OCI-LY7 (cell line): ENCODE results near the gene SLC22A4. TPM values are rescaled to one million over a fixed set of nuclear protein-coding genes. Genes with fewer than 3 reads are reported as not detected.

Experiments used
- BruUV-seq: library from RNA; stranded (reverse); fragments of 400-500 nt; replicated peaks from 2 replicates; lab custom pipeline; 2021; lab: Mats Ljungman, UMichigan
- CTCF ChIA-PET: fragments of 300-600 bp; sonication (Branson Sonifier 250); formaldehyde crosslinking; loops from one replicate; lab custom pipeline; 2022; ENCODE audit warnings: antibody characterized with exemption; ENCODE audit not compliant: unreplicated experiment; lab: Charles Lee
- POLR2A ChIA-PET: fragments of 300-600 bp; sonication (Branson Sonifier 250); formaldehyde crosslinking; loops from one replicate; lab custom pipeline; 2022; ENCODE audit warnings: antibody characterized with exemption; lab: Charles Lee
- DNase-seq: peaks from one replicate; pipeline ENCODE4 v3.0.0-alpha.2; 2015; ENCODE audit warnings: low spot score
- H2AFZ ChIP-seq: fragments of 200-600 bp; sonication (generic), shearing (Covaris generic); 2 replicates; pipeline ENCODE4 v1.6.1; 2014; ENCODE audit warnings: mild to moderate bottlenecking, antibody characterized with exemption, low read length, moderate library complexity
- H3K27ac ChIP-seq: fragments of 200-600 bp; sonication (generic); 2 replicates; pipeline ENCODE4 v1.5.1; 2014; ENCODE audit warnings: mixed run types, low read depth, mild to moderate bottlenecking, moderate library complexity, low read length, inconsistent platforms; ENCODE audit not compliant: poor library complexity, severe bottlenecking
- H3K36me3 ChIP-seq: fragments of 200-600 bp; sonication (generic); 2 replicates; pipeline ENCODE4 v1.6.1; 2014; ENCODE audit warnings: mild to moderate bottlenecking, antibody characterized with exemption, low read length, moderate library complexity, mixed read lengths; ENCODE audit not compliant: insufficient read depth
- H3K4me1 ChIP-seq: fragments of 200-600 bp; sonication (generic); 2 replicates; pipeline ENCODE4 v1.5.1; 2014; ENCODE audit warnings: mild to moderate bottlenecking, low read length; ENCODE audit not compliant: insufficient read depth, poor library complexity, severe bottlenecking
- H3K4me2 ChIP-seq: fragments of 200-600 bp; sonication (generic); 2 replicates; pipeline ENCODE4 v1.6.1; 2014; ENCODE audit warnings: mild to moderate bottlenecking, low read length
- H3K4me3 ChIP-seq: fragments of 200-600 bp; sonication (generic); 2 replicates; pipeline ENCODE4 v1.5.1; 2014; ENCODE audit warnings: mild to moderate bottlenecking, low read depth, low read length; ENCODE audit not compliant: poor library complexity, severe bottlenecking
- H3K79me2 ChIP-seq: fragments of 200-600 bp; sonication (generic); 2 replicates; pipeline ENCODE4 v1.6.1; 2016; ENCODE audit warnings: low read depth, mild to moderate bottlenecking, low read length, moderate library complexity, mixed read lengths; ENCODE audit not compliant: insufficient read depth
- H3K9me2 ChIP-seq: fragments of 200-600 bp; sonication (generic); 2 replicates; pipeline ENCODE4 v1.6.1; 2016; ENCODE audit warnings: mild to moderate bottlenecking, low read length, mixed read lengths; ENCODE audit not compliant: insufficient read depth
- H3K9me3 ChIP-seq: fragments of 200-600 bp; sonication (generic); 2 replicates; pipeline ENCODE4 v1.6.1; 2014; ENCODE audit warnings: mild to moderate bottlenecking, mixed run types, low read length, mixed read lengths
- H4K20me1 ChIP-seq: fragments of 200-600 bp; sonication (generic); 2 replicates; pipeline ENCODE4 v1.6.1; 2014; ENCODE audit warnings: mild to moderate bottlenecking, antibody characterized with exemption, low read length, moderate library complexity, mixed read lengths; ENCODE audit not compliant: insufficient read depth
- EZH2phosphoT487 ChIP-seq: fragments of 200-600 bp; sonication (generic); IDR thresholded peaks from 2 replicates; pipeline ENCODE4 v1.6.1; 2018; ENCODE audit warnings: low read depth, borderline replicate concordance, mild to moderate bottlenecking, mixed run types, antibody characterized with exemption, low read length, moderate library complexity, mixed read lengths
- intact Hi-C: fragments of 100-400 bp; cut with micrococcal nuclease; formaldehyde crosslinking; loops from one replicate; pipeline ENCODE4 v1.10.0; 2022; ENCODE audit not compliant: unreplicated experiment
- total RNA-seq, 2 experiments: library from RNA; depleted of rRNA in 1 of 2; stranded (reverse); fragments of >200 nt in 1 of 2; shearing (Covaris generic) in 1 of 2; gene quantifications; 2 replicates each; pipeline ENCODE4 v1.2.3, GENCODE V29; 2014 to 2022
- TF ChIP-seq, protein P1 (sequence below): fragments of 200-600 bp; sonication (generic); conservative IDR thresholded peaks from 2 replicates; pipeline ENCODE4 v1.5.1; 2014; ENCODE audit warnings: mild to moderate bottlenecking, antibody characterized with exemption, low read length, moderate library complexity, mixed read lengths

Gene SLC22A4
- total RNA-seq, 2 experiments from 2014 or later: not detected

- no peak overlapping the region for H3K4me2 ChIP-seq
- no peak overlapping the region for H2AFZ ChIP-seq
- TF ChIP-seq EZH2phosphoT487: no peak
- TF ChIP-seq, protein P1, sequence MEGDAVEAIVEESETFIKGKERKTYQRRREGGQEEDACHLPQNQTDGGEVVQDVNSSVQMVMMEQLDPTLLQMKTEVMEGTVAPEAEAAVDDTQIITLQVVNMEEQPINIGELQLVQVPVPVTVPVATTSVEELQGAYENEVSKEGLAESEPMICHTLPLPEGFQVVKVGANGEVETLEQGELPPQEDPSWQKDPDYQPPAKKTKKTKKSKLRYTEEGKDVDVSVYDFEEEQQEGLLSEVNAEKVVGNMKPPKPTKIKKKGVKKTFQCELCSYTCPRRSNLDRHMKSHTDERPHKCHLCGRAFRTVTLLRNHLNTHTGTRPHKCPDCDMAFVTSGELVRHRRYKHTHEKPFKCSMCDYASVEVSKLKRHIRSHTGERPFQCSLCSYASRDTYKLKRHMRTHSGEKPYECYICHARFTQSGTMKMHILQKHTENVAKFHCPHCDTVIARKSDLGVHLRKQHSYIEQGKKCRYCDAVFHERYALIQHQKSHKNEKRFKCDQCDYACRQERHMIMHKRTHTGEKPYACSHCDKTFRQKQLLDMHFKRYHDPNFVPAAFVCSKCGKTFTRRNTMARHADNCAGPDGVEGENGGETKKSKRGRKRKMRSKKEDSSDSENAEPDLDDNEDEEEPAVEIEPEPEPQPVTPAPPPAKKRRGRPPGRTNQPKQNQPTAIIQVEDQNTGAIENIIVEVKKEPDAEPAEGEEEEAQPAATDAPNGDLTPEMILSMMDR: no peak
Observed at GRCh38 chr5:132259069-132259851, 34.9 kb upstream of the SLC22A4 start.

DNA sequence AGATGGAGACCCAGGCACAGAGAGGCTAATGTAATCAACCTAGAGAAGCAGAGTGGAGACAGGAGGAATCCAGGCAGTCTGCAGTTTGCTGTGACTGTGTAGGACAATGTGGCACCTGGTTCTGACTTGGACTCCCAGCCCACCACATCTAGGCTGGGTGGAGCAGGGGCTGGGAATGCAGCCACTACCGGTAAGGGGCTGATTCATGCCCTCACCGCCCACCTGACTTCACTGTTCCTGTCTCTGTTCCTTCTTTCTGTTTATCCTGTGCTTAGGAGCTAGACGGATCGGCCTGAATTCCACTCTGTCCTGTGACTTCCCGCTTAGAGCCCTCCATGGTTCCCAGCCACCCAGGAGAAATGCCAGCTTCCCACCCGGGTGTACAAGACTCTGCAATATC is 34.1 kb upstream of the SLC22A4 start:
- no TSS peak for BruUV-seq
- Histone ChIP-seq H3K4me2 (no peak overlapping the region), H2AFZ (no peak overlapping the region)

More at GRCh38 chr5:132259069-132259851, 34.9 kb upstream of the SLC22A4 start:
- H3K9me2 ChIP-seq: no peaks in the 10 kb centered on the region
- no peak for DNase-seq
- ChIA-PET POLR2A (no interaction called here), CTCF (interaction anchor here (0.6 kb wide), 1 partner anchor 569 kb away, joined by 4 read pairs; no protein-coding TSS in a partner anchor)
- H3K36me3 ChIP-seq: no peaks in the 10 kb centered on the region
- BruUV-seq: no TSS peak
- no peaks in the 10 kb centered on the region for H3K9me3 ChIP-seq
- intact Hi-C loops: no loop called here
- no peak overlapping the region for H3K4me3 ChIP-seq
- H3K27ac ChIP-seq: no peak overlapping the region
- no peaks in the 10 kb centered on the region for H4K20me1 ChIP-seq
- H3K4me1 ChIP-seq: no peaks in the 10 kb centered on the region
- H3K79me2 ChIP-seq: no peaks in the 10 kb centered on the region

More for the DNA sequence above, 34.1 kb upstream of the SLC22A4 start:
- no peak for DNase-seq
- intact Hi-C loops: no loop called here
- Histone ChIP-seq H3K4me1 (no peaks in the 10 kb centered on the region), H3K79me2 (no peaks in the 10 kb centered on the region), H4K20me1 (no peaks in the 10 kb centered on the region), H3K9me3 (no peaks in the 10 kb centered on the region), H3K36me3 (no peaks in the 10 kb centered on the region), H3K27ac (no peak overlapping the region), H3K9me2 (no peaks in the 10 kb centered on the region), H3K4me3 (no peak overlapping the region)
- CTCF ChIA-PET: interaction anchor here (0.6 kb wide), 1 partner anchor 568 kb away, joined by 4 read pairs; no protein-coding TSS in a partner anchor
- TF ChIP-seq, protein P1: no peak
- TF ChIP-seq EZH2phosphoT487: no peak
- POLR2A ChIA-PET: no interaction called here
